ENCODE data around the gene ROMO1. TPM values are rescaled to one million over a fixed set of nuclear protein-coding genes. Genes with fewer than 3 reads are reported as not detected.

ROMO1 gene
- total and polyA plus RNA-seq, 10 of the 15 experiments (the other 5 are each of a cell fraction or from before 2014, with no cell fraction given) = 23.2 to 631 (median 352) TPM

GRCh38 chr20:35741892-35742740 lies 42.9 kb downstream of the ROMO1 start, which contains the start of gene RBM39 (continued):
- TF ChIP-seq NR2C2 (IDR thresholded peaks at IDR 0.05; ENCODE audit: borderline replicate concordance, control insufficient read depth, insufficient read length, low read depth) (no peak), JUND (IDR thresholded peaks at IDR 0.05; ENCODE audit: low read depth, low read length) (no peak), MEF2A (IDR thresholded peaks at IDR 0.05; ENCODE audit: insufficient read depth, low read depth, low read length) (0 out of 2 replicates have a peak, but pooled peaks have one; percentile 11), PAX8 (IDR thresholded peaks at IDR 0.05) (peak; percentile 95), ASH2L (IDR thresholded peaks at IDR 0.05; ENCODE audit: borderline replicate concordance, low read depth) (no peak), ZNF24 (IDR thresholded peaks at IDR 0.05) (no peak), MYC (IDR thresholded peaks at IDR 0.05; ENCODE audit: insufficient read depth, insufficient read length, insufficient replicate concordance, low read length, severe bottlenecking) (peak; percentile 82), NRF1 (conservative IDR thresholded peaks at IDR 0.05; ENCODE audit: low read depth, low read length) (0 out of 2 replicates have a peak, but pooled peaks have one; percentile 14), PAX5 (IDR thresholded peaks at IDR 0.05; ENCODE audit: borderline replicate concordance, low read depth, low read length) (peak; percentile 61; the same call in 1 of the 2 replicates), RB1 (IDR thresholded peaks at IDR 0.05; ENCODE audit: borderline replicate concordance) (0 out of 2 replicates have a peak, but pooled peaks have one; percentile 40), SPI1 (IDR thresholded peaks at IDR 0.05; ENCODE audit: borderline replicate concordance, insufficient read depth, low read depth, low read length) (no peak), E2F8 (IDR thresholded peaks at IDR 0.05; ENCODE audit: low read depth, partially characterized antibody) (peak; percentile 22), ZNF384 (IDR thresholded peaks at IDR 0.05; ENCODE audit: borderline replicate concordance, low read depth, low read length) (no peak), SMC3 (IDR thresholded peaks at IDR 0.05; ENCODE audit: borderline replicate concordance, low read length) (no peak), CBFB (IDR thresholded peaks at IDR 0.05; ENCODE audit: low read depth) (peak; percentile 100), RBBP5 (conservative IDR thresholded peaks at IDR 0.05) (no peak), IRF3 (IDR thresholded peaks at IDR 0.05) (peak; percentile 91), NFYB (IDR thresholded peaks at IDR 0.05; ENCODE audit: insufficient read depth, low read depth, low read length) (peak; percentile 94), NFXL1 (IDR thresholded peaks at IDR 0.05; ENCODE audit: borderline replicate concordance) (no peak), EED (IDR thresholded peaks at IDR 0.05; ENCODE audit: low read depth) (no peak), ZBED1 (IDR thresholded peaks at IDR 0.05; ENCODE audit: borderline replicate concordance) (peak; percentile 56; the same call in 1 of the 2 replicates), BHLHE40 (IDR thresholded peaks at IDR 0.05; ENCODE audit: borderline replicate concordance in 1 of 2, low read depth in 2 of 2, low read length in 1 of 2) (peak in 1 of 2 experiments; percentile 57; a peak in 2 of 4 replicates), PBX3 (IDR thresholded peaks at IDR 0.05; ENCODE audit: insufficient replicate concordance, low read depth, low read length) (peak; percentile 98), SMARCA5 (IDR thresholded peaks at IDR 0.05) (no peak; the same call in 1 of the 2 replicates), LARP7 (IDR thresholded peaks at IDR 0.05) (no peak; the same call in 1 of the 2 replicates)

Measured in GM12878 (cell line).